ENCODE results near the gene EIF4E1B.

GRCh38 chr5:176653401-176654385 is 23.2 kb downstream of the EIF4E1B start:
- TF ChIP-seq, protein P1, sequence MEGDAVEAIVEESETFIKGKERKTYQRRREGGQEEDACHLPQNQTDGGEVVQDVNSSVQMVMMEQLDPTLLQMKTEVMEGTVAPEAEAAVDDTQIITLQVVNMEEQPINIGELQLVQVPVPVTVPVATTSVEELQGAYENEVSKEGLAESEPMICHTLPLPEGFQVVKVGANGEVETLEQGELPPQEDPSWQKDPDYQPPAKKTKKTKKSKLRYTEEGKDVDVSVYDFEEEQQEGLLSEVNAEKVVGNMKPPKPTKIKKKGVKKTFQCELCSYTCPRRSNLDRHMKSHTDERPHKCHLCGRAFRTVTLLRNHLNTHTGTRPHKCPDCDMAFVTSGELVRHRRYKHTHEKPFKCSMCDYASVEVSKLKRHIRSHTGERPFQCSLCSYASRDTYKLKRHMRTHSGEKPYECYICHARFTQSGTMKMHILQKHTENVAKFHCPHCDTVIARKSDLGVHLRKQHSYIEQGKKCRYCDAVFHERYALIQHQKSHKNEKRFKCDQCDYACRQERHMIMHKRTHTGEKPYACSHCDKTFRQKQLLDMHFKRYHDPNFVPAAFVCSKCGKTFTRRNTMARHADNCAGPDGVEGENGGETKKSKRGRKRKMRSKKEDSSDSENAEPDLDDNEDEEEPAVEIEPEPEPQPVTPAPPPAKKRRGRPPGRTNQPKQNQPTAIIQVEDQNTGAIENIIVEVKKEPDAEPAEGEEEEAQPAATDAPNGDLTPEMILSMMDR (IDR thresholded peaks at IDR 0.05): no peak
- no peak for TF ChIP-seq POLR2A (IDR thresholded peaks at IDR 0.05)
